Neutrophil (primary cell): Measurements from ENCODE around the gene MYOM1.
A peak's percentile ranks its signal among the peaks of the same experiment; 100 is the strongest.

ENCODE experiments used
- H3K27ac ChIP-seq: fragments of 200-600 bp; sonication (generic); 2 replicates; pipeline ENCODE4 v1.5.1; 2016; ENCODE audit warnings: mild to moderate bottlenecking, moderate library complexity
- H3K27me3 ChIP-seq: fragments of 200-600 bp; sonication (generic); 2 replicates; pipeline ENCODE4 v1.6.0; 2016; ENCODE audit warnings: mild to moderate bottlenecking
- H3K36me3 ChIP-seq: fragments of 200-600 bp; sonication (generic); 2 replicates; pipeline ENCODE4 v1.5.1; 2017
- H3K4me1 ChIP-seq, 2 experiments: fragments of 200-600 bp in 1 of 2; sonication (generic) in 1 of 2; 1 replicate in 1 of 2; 2 replicates in 1 of 2; pipeline versions ENCODE4 v1.5.1 to v1.6.1; 2013 to 2016; ENCODE audit warnings: low read depth in 1 of 2, low read length in 1 of 2, mild to moderate bottlenecking in 1 of 2, moderate library complexity in 1 of 2; ENCODE audit not compliant: control insufficient read depth in 1 of 2, insufficient read depth in 1 of 2
- H3K4me3 ChIP-seq, 2 experiments: fragments of 200-600 bp in 1 of 2; sonication (generic) in 1 of 2; 1 replicate in 1 of 2; 2 replicates in 1 of 2; pipeline ENCODE4 v1.5.1; 2013 to 2016; ENCODE audit warnings: low read depth in 1 of 2, low read length in 1 of 2, mild to moderate bottlenecking in 1 of 2, moderate library complexity in 1 of 2
- H3K9me3 ChIP-seq: fragments of 200-600 bp; sonication (generic); 2 replicates; pipeline ENCODE4 v1.5.1; 2016
- TF ChIP-seq, protein P1 (sequence below): fragments of 200-600 bp; sonication (generic); IDR thresholded peaks from 2 replicates; pipeline ENCODE4 v1.5.1; 2016; ENCODE audit warnings: antibody characterized with exemption

Gene MYOM1

DNA sequence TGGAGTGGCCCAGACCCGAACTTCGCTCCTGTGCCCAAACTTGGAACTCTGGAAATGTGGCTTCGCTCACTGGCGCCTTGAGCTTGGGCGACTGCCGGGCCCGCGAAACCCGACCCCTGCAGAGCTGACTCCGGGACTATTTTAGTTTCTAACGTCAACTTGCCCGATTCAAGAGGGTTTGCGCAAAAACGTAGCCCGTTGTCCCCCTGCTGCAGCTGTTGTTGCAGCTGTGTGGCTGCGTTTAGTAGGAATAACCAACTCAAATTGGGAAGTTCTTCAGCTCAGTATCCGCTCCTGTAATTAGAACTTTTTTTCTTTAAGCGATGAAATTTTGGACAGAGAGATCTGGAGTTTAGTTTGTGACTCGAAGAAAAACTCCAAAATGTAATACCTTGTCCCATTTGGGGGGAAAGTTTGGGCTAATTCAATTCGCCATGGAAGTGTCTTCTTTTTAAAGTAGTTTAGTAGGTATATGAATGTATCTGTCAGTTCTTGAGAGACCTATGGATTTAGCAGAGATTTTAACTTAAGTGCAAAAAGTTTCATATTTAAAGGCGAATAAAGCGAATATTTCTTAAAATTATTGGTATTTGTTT is 28.4 kb upstream of the MYOM1 start:
- TF ChIP-seq, protein P1, sequence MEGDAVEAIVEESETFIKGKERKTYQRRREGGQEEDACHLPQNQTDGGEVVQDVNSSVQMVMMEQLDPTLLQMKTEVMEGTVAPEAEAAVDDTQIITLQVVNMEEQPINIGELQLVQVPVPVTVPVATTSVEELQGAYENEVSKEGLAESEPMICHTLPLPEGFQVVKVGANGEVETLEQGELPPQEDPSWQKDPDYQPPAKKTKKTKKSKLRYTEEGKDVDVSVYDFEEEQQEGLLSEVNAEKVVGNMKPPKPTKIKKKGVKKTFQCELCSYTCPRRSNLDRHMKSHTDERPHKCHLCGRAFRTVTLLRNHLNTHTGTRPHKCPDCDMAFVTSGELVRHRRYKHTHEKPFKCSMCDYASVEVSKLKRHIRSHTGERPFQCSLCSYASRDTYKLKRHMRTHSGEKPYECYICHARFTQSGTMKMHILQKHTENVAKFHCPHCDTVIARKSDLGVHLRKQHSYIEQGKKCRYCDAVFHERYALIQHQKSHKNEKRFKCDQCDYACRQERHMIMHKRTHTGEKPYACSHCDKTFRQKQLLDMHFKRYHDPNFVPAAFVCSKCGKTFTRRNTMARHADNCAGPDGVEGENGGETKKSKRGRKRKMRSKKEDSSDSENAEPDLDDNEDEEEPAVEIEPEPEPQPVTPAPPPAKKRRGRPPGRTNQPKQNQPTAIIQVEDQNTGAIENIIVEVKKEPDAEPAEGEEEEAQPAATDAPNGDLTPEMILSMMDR: no peak
- Histone ChIP-seq H3K36me3 (peaks cover 15% of the 10 kb centered on the region), H3K27ac (peak overlapping the region; percentile 97), H3K27me3 (no peaks in the 10 kb centered on the region), H3K4me3 (peak overlapping the region; percentile 96 to 98), H3K4me1 (peaks cover 67 to 76% of the 10 kb centered on the region in 2 experiments), H3K9me3 (no peaks in the 10 kb centered on the region)

DNA sequence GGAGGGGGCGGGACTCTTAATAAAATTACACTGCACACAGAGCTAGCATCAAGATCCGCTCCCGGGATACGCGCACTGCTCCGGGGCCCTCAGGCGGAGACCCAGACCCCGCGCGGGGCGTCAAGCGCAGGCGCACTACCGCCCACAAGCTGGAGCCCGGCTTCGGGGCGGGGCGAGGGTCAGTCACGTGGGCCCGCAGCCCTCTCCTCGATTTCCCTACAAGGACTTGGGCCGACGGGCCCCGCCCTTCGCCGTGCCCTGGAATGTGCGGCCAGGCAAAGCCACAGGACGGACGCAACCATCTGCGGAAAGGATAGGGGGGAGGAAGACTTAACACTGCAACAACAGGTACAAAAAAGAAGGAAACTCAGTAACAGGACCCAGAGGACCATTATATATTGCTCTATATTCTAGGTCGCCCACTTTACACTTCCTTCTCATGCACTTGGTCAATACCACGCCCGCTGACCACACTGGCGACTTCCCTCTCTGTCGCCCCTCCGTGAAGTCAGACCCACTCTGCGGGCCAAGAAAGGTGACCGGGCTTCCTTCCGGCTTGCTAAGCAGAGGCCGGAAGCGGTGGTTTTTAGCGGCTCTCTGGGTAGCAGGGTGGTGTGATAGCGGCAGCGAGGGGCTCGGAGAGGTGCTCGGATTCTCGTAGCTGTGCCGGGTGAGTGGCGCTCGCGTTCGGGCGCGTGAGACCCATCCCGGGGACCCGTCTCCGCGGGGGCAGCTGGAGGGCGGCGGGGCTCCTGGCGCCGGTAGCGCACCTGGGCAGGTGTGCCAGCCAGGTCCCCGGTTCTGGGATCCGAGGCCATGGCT is 27.7 kb upstream of the MYOM1 start, which contains the start of gene MYL12A:
TSS of gene MYL12A (plus strand) at position 562 of the 822 bp plus-strand sequence. CDS start 5,447 bp downstream, outside the sequence.
- Histone ChIP-seq H3K4me3 (peak within 1 kb of the TSS; percentile 96 to 98), H3K27ac (peak within 1 kb of the TSS; percentile 97), H3K9me3 (no peaks in the 10 kb centered on the region), H3K27me3 (no peaks in the 10 kb centered on the region), H3K4me1 (peaks cover 66 to 69% of the 10 kb centered on the region in 2 experiments), H3K36me3 (peaks cover 12% of the 10 kb centered on the region)
- TF ChIP-seq, protein P1: peak; percentile 18

DNA sequence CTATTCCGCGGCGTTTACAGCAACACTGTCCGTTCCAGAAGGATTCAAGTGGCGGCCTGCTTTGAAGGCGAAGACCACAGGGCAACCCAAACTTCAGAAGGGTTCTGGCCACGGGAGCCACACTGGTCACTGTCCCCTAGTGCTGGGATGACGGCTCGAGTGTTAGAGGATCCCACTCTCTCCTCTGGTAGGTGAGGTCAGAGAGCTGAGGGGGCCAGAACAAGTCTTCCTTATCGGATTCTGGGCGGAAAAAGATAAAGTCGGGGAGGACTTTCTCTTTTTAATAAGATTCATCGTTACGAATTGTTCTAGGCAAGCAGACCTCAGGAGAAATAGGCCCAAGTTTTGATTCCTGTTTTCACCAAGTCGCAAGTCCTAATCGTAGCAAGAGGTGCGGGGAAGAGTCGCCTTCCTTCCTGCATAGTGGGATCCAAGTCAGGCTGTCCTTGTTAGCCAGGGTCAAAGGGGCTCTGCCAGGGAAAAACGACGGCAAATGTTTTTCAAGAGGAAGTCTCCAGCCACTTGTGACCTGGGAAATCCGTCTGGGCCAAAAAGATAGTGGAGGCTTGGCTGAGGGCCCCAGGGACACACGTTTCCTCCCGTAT is 27.0 kb upstream of the MYOM1 start:
- H3K27me3 ChIP-seq: no peaks in the 10 kb centered on the region
- H3K27ac ChIP-seq: peak overlapping the region; percentile 97
- no peaks in the 10 kb centered on the region for H3K9me3 ChIP-seq
- H3K4me3 ChIP-seq: peak overlapping the region; percentile 96 to 98
- H3K4me1 ChIP-seq: peaks cover 59 to 64% of the 10 kb centered on the region in 2 experiments
- TF ChIP-seq, protein P1: no peak
- peaks cover 12% of the 10 kb centered on the region for H3K36me3 ChIP-seq

DNA sequence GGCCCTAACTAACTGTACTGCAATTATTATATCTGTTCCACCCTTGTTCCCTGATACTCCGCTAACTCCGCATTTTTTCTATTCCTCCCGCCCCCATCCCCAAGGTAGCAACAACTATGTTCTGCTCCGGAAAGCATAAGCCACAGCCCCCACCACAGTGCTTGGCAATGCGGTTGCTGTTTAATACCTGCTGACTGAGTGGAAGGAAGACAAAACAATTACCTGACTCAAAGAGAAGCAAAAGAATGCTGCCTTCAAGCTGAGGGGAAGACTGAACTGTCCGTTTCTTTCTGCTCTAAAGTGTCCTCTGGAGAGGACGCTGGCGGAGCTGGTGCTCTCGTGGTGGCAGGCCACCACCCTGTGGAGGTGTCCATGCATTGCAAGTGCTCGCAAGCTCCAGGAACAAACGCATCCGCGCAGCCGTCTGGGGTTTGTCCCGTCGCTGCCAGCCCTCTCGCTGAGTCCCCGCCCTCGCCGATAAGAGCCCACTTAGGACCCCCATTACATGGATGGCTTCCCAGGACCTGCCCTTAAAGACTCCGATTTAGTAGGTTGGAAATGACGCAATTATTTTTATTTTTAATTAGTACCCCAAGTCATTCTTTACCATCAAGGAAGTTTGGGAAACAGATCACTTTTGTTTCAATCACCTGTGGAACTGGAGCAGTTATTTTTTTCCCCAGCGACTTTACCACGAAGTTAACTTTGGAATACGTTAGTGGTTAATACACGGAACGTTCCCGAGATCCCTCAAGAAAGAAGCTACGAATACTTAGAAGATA is 26.3 kb upstream of the MYOM1 start:
- Histone ChIP-seq H3K9me3 (no peaks in the 10 kb centered on the region), H3K36me3 (peaks cover 12% of the 10 kb centered on the region), H3K4me3 (peak overlapping the region; percentile 96 to 98), H3K27me3 (no peaks in the 10 kb centered on the region), H3K27ac (peak overlapping the region; percentile 97), H3K4me1 (peaks cover 52 to 57% of the 10 kb centered on the region in 2 experiments)
- TF ChIP-seq, protein P1: peak; percentile 97

DNA sequence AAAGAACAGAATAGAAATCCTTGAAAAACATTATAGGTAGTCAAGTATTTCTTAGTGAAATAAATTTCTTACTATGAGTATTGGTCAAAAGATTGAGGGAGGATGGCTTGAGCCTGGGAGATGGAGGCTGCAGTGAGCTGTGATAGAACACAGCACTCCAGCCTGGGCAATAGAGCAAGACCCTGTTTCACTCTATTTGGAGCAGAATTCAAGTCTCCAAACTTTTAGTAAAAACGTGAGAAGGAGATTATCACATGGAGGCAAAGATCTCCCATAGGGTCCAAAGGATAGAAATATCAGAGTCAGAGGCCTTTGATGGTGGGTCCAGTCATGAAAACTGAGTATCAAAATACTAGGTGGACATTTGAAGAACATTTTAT is 25.4 kb upstream of the MYOM1 start:
- H3K4me1 ChIP-seq: peaks cover 44 to 50% of the 10 kb centered on the region in 2 experiments
- peaks cover 8% of the 10 kb centered on the region for H3K36me3 ChIP-seq
- TF ChIP-seq, protein P1: no peak
- H3K27ac ChIP-seq: peak overlapping the region; percentile 97
- H3K9me3 ChIP-seq: no peaks in the 10 kb centered on the region
- H3K4me3 ChIP-seq: peak overlapping the region in 1 of 2 experiments; percentile 98
- no peaks in the 10 kb centered on the region for H3K27me3 ChIP-seq
